Measurements from ENCODE around the gene FHOD3. TPM values are rescaled to one million over a fixed set of nuclear protein-coding genes. Genes with fewer than 3 reads are reported as not detected.

The FHOD3 gene
- total RNA-seq, 1 experiment from 2014 or later: 5.0 TPM

DNA sequence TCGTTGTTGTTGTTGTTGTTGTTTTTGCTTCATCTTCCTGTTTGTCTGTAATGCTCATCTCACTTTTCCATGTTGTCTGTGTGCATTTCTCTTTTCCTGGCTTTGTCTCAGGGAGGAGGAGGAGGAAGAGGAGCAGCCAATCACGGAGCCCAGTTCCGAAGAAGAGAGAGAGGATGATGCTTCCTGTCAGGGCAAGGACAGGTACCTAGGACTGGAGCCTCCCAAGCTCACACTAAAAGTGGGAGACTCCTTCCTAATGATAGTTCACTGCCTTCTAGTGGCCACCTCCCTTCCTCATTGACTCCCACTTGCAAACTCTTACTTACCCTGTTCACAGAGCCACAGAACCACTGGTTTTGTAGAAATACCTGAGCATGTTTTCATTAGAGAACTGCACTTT lies 351.7 kb downstream of the FHOD3 start:
- Mint-ChIP-seq H3K4me3 (ENCODE audit: unreplicated experiment) (no peak overlapping the region), H3K4me1 (ENCODE audit: insufficient read depth, unreplicated experiment) (no peaks in the 10 kb centered on the region), H3K27me3 (ENCODE audit: insufficient read depth, unreplicated experiment) (no peaks in the 10 kb centered on the region), H3K36me3 (ENCODE audit: insufficient read depth, unreplicated experiment) (no peaks in the 10 kb centered on the region), H3K27ac (ENCODE audit: low read depth, unreplicated experiment) (no peak overlapping the region), H3K9me3 (ENCODE audit: unreplicated experiment) (no peaks in the 10 kb centered on the region)
- intact Hi-C loops (cut with micrococcal nuclease): no loop called here
- CTCF ChIA-PET: interaction anchor here (1.4 kb wide), 1 partner anchor 13 kb away, joined by 3 read pairs; no protein-coding TSS in a partner anchor
- POLR2A ChIA-PET: no interaction called here
- BruUV-seq (replicated peaks): no TSS peak
- DNase-seq (ENCODE audit: unreplicated experiment): no peak
- TF ChIP-seq CTCF (IDR thresholded peaks at IDR 0.05; ENCODE audit: unreplicated experiment): no peak

- intact Hi-C loops (cut with micrococcal nuclease): no loop called here
- ChIA-PET POLR2A (no interaction called here), CTCF (no interaction called here)
- H3K27me3 Mint-ChIP-seq (ENCODE audit: insufficient read depth, unreplicated experiment): no peaks in the 10 kb centered on the region
- no peak overlapping the region for H3K27ac Mint-ChIP-seq (ENCODE audit: low read depth, unreplicated experiment)
- no peak overlapping the region for H3K4me3 Mint-ChIP-seq (ENCODE audit: unreplicated experiment)
- no peaks in the 10 kb centered on the region for H3K4me1 Mint-ChIP-seq (ENCODE audit: insufficient read depth, unreplicated experiment)
- no TSS peak for BruUV-seq (replicated peaks)
- no peaks in the 10 kb centered on the region for H3K9me3 Mint-ChIP-seq (ENCODE audit: unreplicated experiment)
- H3K36me3 Mint-ChIP-seq (ENCODE audit: insufficient read depth, unreplicated experiment): no peaks in the 10 kb centered on the region
- no peak for DNase-seq (ENCODE audit: unreplicated experiment)
- no peak for TF ChIP-seq CTCF (IDR thresholded peaks at IDR 0.05; ENCODE audit: unreplicated experiment)
Observed at GRCh38 chr18:36650266-36650665, 352.8 kb downstream of the FHOD3 start.

DNA sequence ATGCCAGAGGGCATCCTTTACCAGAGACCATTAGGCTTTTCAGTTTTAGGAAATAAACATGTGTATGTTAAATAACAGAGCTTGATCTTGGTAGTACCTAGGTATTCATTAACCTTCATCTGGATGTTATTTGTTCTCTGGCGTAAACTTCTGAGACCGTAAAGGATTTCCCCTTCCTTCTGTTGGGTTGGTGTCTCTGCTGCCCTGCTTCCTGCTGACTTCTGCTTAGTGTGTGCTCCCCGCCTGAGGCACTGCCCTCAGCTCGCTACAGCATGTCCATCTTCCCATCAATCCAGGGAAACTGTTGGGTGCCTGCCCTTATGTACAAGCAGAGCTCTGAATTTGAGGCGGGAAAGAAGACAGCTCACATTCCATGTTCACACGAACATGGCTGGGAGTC lies 353.4 kb downstream of the FHOD3 start:
- Mint-ChIP-seq H3K4me1 (ENCODE audit: insufficient read depth, unreplicated experiment) (no peaks in the 10 kb centered on the region), H3K4me3 (ENCODE audit: unreplicated experiment) (no peak overlapping the region), H3K27me3 (ENCODE audit: insufficient read depth, unreplicated experiment) (no peaks in the 10 kb centered on the region), H3K36me3 (ENCODE audit: insufficient read depth, unreplicated experiment) (no peaks in the 10 kb centered on the region), H3K9me3 (ENCODE audit: unreplicated experiment) (no peaks in the 10 kb centered on the region), H3K27ac (ENCODE audit: low read depth, unreplicated experiment) (no peak overlapping the region)
- POLR2A ChIA-PET: no interaction called here
- CTCF ChIA-PET: interaction anchor here (0.6 to 0.7 kb wide), 2 partner anchors 37 to 581 kb away, joined by 4 to 9 read pairs; no protein-coding TSS in a partner anchor
- intact Hi-C loops (cut with micrococcal nuclease): no loop called here
- TF ChIP-seq CTCF (IDR thresholded peaks at IDR 0.05; ENCODE audit: unreplicated experiment): no peak
- BruUV-seq (replicated peaks): no TSS peak
- DNase-seq (ENCODE audit: unreplicated experiment): no peak

- no peaks in the 10 kb centered on the region for H3K4me1 Mint-ChIP-seq (ENCODE audit: insufficient read depth, unreplicated experiment)
- H3K27ac Mint-ChIP-seq (ENCODE audit: low read depth, unreplicated experiment): no peak overlapping the region
- H3K9me3 Mint-ChIP-seq (ENCODE audit: unreplicated experiment): no peaks in the 10 kb centered on the region
- DNase-seq (ENCODE audit: unreplicated experiment): no peak
- no peak overlapping the region for H3K4me3 Mint-ChIP-seq (ENCODE audit: unreplicated experiment)
- intact Hi-C loops (cut with micrococcal nuclease): no loop called here
- CTCF ChIA-PET: no interaction called here
- POLR2A ChIA-PET: interaction anchor here (0.8 kb wide), 1 partner anchor 15 kb away, joined by 3 read pairs; no protein-coding TSS in a partner anchor
- BruUV-seq (replicated peaks): no TSS peak
- no peaks in the 10 kb centered on the region for H3K36me3 Mint-ChIP-seq (ENCODE audit: insufficient read depth, unreplicated experiment)
- no peak for TF ChIP-seq CTCF (IDR thresholded peaks at IDR 0.05; ENCODE audit: unreplicated experiment)
- no peaks in the 10 kb centered on the region for H3K27me3 Mint-ChIP-seq (ENCODE audit: insufficient read depth, unreplicated experiment)
Observed at GRCh38 chr18:36652503-36652902, 355.0 kb downstream of the FHOD3 start.
